ENCODE data around the gene USP26. TPM values are rescaled to one million over a fixed set of nuclear protein-coding genes. Genes with fewer than 3 reads are reported as not detected.

Gene USP26, protein sequence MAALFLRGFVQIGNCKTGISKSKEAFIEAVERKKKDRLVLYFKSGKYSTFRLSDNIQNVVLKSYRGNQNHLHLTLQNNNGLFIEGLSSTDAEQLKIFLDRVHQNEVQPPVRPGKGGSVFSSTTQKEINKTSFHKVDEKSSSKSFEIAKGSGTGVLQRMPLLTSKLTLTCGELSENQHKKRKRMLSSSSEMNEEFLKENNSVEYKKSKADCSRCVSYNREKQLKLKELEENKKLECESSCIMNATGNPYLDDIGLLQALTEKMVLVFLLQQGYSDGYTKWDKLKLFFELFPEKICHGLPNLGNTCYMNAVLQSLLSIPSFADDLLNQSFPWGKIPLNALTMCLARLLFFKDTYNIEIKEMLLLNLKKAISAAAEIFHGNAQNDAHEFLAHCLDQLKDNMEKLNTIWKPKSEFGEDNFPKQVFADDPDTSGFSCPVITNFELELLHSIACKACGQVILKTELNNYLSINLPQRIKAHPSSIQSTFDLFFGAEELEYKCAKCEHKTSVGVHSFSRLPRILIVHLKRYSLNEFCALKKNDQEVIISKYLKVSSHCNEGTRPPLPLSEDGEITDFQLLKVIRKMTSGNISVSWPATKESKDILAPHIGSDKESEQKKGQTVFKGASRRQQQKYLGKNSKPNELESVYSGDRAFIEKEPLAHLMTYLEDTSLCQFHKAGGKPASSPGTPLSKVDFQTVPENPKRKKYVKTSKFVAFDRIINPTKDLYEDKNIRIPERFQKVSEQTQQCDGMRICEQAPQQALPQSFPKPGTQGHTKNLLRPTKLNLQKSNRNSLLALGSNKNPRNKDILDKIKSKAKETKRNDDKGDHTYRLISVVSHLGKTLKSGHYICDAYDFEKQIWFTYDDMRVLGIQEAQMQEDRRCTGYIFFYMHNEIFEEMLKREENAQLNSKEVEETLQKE
- total RNA-seq, result not detected

DNA sequence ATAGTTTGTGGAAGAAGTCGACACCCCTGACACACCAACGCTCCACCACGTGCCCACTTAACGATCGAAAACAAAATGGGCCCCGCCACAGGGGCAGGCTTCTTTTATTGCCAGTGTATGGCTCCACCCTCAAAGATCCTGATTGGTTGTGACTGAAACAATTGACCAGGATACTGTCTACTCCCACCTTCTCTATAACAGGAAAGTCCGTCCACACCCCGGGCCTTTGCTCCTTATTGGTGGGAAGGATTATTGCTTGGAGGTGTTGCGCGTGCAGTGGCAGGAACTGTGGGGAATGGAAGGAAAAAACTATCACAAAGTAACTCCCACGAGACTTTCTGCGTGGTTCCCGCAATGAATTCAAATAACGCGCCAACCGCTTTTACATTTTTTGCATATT lies at the start of gene USP26:
Gene USP26, minus strand, starts transcription at position 79 of the 400 bp plus-strand sequence. CDS start 68,889 bp downstream, outside the sequence.
- Histone ChIP-seq H3K27me3 (no peaks in the 10 kb centered on the region), H3K27ac (replicated peaks in 1 of 4) (no peak within 1 kb of the TSS), H3K4me3 (no peak within 1 kb of the TSS), H3K36me3 (no peaks in the 10 kb centered on the region), H3K9me3 (no peaks in the 10 kb centered on the region), H3K4me1 (no peaks in the 10 kb centered on the region)
- no peak for DNase-seq (ENCODE audit: extremely low spot score)
- no peak for TF ChIP-seq POLR2AphosphoS5 (IDR thresholded peaks at IDR 0.05)
- TF ChIP-seq, protein P1, sequence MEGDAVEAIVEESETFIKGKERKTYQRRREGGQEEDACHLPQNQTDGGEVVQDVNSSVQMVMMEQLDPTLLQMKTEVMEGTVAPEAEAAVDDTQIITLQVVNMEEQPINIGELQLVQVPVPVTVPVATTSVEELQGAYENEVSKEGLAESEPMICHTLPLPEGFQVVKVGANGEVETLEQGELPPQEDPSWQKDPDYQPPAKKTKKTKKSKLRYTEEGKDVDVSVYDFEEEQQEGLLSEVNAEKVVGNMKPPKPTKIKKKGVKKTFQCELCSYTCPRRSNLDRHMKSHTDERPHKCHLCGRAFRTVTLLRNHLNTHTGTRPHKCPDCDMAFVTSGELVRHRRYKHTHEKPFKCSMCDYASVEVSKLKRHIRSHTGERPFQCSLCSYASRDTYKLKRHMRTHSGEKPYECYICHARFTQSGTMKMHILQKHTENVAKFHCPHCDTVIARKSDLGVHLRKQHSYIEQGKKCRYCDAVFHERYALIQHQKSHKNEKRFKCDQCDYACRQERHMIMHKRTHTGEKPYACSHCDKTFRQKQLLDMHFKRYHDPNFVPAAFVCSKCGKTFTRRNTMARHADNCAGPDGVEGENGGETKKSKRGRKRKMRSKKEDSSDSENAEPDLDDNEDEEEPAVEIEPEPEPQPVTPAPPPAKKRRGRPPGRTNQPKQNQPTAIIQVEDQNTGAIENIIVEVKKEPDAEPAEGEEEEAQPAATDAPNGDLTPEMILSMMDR (IDR thresholded peaks at IDR 0.05), result no peak
- no peak for TF ChIP-seq EP300 (IDR thresholded peaks at IDR 0.05)
- TF ChIP-seq POLR2A (IDR thresholded peaks at IDR 0.05; ENCODE audit: low read depth), result no peak
- WGBS, result 90% methylated on average over 16 of the region's 16 CpGs
- intact Hi-C loops (cut with DNase I), result no loop called here

DNA sequence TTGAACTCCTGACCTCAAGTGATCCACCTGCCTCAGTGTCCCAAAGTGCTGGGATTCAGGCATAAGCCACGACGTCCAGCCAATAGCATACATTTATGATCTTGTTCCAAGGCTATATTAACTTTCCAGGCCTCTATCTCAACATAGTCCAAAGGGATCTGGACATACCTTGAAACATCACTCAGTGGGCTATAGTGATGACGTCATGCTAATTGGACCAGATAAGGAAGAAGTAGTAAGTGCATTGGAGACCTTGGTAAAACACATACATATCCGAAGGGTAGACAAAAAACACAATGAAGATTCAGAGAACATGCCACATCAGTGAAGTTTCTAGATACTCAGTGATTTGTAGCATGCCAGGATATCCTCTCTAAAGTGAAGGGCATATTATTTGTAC lies 37.4 kb upstream of the USP26 start:
- Histone ChIP-seq H3K4me3 (no peak overlapping the region), H3K9me3 (no peaks in the 10 kb centered on the region), H3K27ac (replicated peaks in 1 of 4) (no peak overlapping the region), H3K36me3 (no peaks in the 10 kb centered on the region), H3K4me1 (no peaks in the 10 kb centered on the region), H3K27me3 (no peaks in the 10 kb centered on the region)
- intact Hi-C loops (cut with DNase I), result no loop called here
- 63% methylated on average over 4 of the region's 4 CpGs for WGBS
- DNase-seq (ENCODE audit: extremely low spot score), result no peak
- TF ChIP-seq, protein P1 (IDR thresholded peaks at IDR 0.05), result no peak
- no peak for TF ChIP-seq EP300 (IDR thresholded peaks at IDR 0.05)
- no peak for TF ChIP-seq POLR2A (IDR thresholded peaks at IDR 0.05; ENCODE audit: low read depth)
- TF ChIP-seq POLR2AphosphoS5 (IDR thresholded peaks at IDR 0.05), result no peak

DNA sequence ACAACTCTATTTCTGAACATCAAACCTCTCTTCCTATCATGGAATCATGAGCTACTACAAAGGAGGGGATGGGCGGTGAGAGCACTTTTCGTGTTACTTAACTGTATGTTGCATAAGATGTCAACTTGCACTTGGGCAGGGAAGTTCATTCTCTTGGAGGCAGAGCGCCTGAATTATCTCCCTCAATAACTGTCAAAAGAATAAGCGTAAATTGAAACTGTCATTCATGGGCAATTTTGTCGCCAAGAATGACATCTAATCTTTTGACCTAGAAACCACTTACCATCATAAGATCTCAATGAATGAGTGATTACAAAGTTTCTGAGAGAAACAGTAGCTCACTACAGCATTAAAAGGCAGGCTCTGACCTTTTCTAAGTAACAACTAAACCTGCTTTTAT lies 23.5 kb upstream of the USP26 start:
- Histone ChIP-seq H3K4me1 (no peaks in the 10 kb centered on the region), H3K27me3 (no peaks in the 10 kb centered on the region), H3K4me3 (no peak overlapping the region), H3K9me3 (no peaks in the 10 kb centered on the region), H3K36me3 (no peaks in the 10 kb centered on the region), H3K27ac (replicated peaks in 1 of 4) (no peak overlapping the region)
- intact Hi-C loops (cut with DNase I), result no loop called here
- DNase-seq (ENCODE audit: extremely low spot score), result no peak
- 71% methylated on average over 5 of the region's 5 CpGs for WGBS
- TF ChIP-seq EP300 (IDR thresholded peaks at IDR 0.05) (no peak), POLR2AphosphoS5 (IDR thresholded peaks at IDR 0.05) (no peak), POLR2A (IDR thresholded peaks at IDR 0.05; ENCODE audit: low read depth) (no peak)
- TF ChIP-seq, protein P1 (IDR thresholded peaks at IDR 0.05), result no peak

DNA sequence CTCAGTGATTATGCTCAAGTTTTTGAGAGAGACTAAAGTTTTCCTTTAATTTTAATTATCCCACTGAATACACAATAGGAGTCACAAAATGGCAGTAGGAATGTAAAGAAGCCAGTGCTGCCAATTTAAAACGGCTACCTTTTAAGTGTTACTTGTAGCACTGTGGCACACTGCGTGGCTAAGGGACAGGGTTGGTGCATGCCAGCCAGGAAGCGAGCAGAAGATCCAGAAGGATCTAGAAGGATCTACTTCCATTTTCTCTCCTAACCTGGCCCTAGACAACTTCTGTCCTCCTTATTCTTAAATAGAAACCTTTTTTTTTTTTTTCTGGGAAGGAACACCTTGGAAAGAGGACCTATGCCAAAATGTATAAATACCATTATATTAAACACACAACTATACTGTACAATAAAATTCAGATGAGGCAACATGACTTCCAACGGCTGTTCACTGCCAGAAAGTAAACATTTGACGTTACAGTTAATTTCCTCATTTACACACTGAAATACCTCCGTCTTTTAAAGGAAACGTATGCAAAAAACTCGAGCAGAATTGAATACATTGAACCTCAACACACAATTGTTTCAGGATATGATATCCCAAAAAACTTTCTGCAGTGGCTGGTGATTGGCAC lies 2.7 kb downstream of the USP26 start:
- H3K4me1 ChIP-seq, result no peaks in the 10 kb centered on the region
- no peaks in the 10 kb centered on the region for H3K9me3 ChIP-seq
- H3K27me3 ChIP-seq, result no peaks in the 10 kb centered on the region
- H3K36me3 ChIP-seq, result no peaks in the 10 kb centered on the region
- no peak overlapping the region for H3K27ac ChIP-seq (replicated peaks in 1 of 4)
- 68% methylated on average over 8 of the region's 8 CpGs for WGBS
- TF ChIP-seq EP300 (IDR thresholded peaks at IDR 0.05), result no peak
- TF ChIP-seq, protein P1 (IDR thresholded peaks at IDR 0.05), result no peak
- TF ChIP-seq POLR2AphosphoS5 (IDR thresholded peaks at IDR 0.05), result no peak
- no peak for TF ChIP-seq POLR2A (IDR thresholded peaks at IDR 0.05; ENCODE audit: low read depth)
- DNase-seq (ENCODE audit: extremely low spot score), result no peak
- intact Hi-C loops (cut with DNase I), result no loop called here
- no peak overlapping the region for H3K4me3 ChIP-seq
